OCI-LY3 (cell line): ENCODE results near the gene ETNK2.

Experiments used
- EZH2phosphoT487 ChIP-seq: fragments of 200-600 bp; shearing (Covaris generic); IDR thresholded peaks from 2 replicates; pipeline ENCODE4 v1.6.1; 2018; ENCODE audit warnings: antibody characterized with exemption, mixed run types, low read depth
- TF ChIP-seq, protein P1 (sequence below): fragments of 200-600, 300-600 bp; sonication (generic); IDR thresholded peaks from 2 replicates; pipeline ENCODE4 v1.5.1; 2014; ENCODE audit warnings: antibody characterized with exemption, low read length, low read depth

DNA sequence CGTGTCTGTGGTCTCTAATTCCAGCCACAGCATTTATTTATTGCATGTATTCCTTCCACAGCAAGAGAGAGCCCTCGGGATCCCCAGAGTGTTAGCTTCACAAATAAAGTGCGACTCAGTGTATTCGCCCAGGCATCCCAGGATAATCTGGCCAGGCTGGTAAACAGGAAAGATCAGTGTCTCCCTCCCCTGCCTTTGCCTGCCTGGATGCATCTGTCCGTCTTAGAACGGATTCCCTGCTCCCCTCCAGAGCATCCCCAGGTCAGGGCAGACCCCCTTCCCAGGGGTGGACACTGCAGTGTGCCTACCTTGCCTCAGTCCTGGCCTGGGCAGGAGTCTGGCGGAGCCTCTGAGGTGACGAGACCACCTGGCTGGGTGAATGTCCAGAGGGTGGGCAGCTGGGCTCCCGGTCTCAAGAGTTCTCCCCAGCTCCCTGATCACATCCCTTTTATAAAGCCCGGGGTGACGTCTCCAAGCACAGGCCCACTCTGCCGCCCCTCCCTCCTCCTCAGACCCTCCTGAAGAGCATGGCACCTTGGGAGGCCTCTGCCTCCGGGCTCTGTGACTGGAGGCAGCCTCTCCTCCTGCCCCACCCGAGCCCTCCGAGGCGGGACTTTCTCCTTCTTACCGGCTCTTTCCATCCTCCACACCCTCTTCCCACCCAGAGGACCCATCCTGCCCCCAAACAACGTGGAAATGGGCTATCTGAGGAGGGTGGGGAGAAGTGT lies 44.4 kb upstream of the ETNK2 start, which contains the start of gene KISS1:
- TF ChIP-seq EZH2phosphoT487, result no peak
- TF ChIP-seq, protein P1, sequence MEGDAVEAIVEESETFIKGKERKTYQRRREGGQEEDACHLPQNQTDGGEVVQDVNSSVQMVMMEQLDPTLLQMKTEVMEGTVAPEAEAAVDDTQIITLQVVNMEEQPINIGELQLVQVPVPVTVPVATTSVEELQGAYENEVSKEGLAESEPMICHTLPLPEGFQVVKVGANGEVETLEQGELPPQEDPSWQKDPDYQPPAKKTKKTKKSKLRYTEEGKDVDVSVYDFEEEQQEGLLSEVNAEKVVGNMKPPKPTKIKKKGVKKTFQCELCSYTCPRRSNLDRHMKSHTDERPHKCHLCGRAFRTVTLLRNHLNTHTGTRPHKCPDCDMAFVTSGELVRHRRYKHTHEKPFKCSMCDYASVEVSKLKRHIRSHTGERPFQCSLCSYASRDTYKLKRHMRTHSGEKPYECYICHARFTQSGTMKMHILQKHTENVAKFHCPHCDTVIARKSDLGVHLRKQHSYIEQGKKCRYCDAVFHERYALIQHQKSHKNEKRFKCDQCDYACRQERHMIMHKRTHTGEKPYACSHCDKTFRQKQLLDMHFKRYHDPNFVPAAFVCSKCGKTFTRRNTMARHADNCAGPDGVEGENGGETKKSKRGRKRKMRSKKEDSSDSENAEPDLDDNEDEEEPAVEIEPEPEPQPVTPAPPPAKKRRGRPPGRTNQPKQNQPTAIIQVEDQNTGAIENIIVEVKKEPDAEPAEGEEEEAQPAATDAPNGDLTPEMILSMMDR, result no peak
